DMS153 (cell line): ENCODE results near the gene APBB2.

Experiments used
- DNase-seq: peaks from one replicate; lab custom pipeline; 2025; lab: John Stamatoyannopoulos, UW

Gene APBB2

DNA sequence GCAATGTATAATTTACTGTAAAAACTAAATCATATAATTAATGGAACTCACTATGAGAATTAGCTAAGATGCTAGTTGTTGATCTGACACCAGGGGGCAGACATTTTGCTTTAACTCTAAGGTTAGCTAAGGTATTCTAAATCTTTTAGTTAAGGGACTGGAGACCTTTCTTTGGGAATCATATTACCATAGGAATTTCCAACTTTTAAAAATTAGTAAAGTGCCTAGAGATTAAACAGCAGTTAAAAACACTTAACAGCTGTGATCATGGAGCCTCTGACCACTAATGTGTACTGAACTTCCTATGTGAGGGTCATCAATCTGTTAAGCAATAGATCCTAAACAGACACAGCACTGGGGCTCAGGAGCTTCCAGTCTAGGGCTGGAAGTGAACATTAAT is 238.0 kb downstream of the APBB2 start:
- no peak for DNase-seq

DNA sequence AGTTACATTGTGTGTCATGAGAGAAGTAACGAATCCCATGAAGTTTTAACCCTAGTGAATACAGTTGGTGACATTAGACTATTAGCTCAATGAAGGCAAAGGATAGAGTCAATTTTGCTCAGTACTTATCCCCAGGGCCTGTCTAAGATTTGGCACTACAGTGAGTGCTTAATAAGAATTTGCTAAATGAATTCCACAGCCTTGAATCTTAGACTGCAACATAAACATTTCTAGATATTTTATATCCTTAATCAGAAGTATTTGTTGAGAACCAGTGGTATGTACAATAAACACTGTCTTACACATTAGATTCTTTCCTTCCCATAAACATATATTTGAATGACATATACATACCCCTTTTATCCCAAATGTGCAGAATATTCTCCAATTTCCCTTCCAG is 241.6 kb downstream of the APBB2 start:
- no peak for DNase-seq

DNA sequence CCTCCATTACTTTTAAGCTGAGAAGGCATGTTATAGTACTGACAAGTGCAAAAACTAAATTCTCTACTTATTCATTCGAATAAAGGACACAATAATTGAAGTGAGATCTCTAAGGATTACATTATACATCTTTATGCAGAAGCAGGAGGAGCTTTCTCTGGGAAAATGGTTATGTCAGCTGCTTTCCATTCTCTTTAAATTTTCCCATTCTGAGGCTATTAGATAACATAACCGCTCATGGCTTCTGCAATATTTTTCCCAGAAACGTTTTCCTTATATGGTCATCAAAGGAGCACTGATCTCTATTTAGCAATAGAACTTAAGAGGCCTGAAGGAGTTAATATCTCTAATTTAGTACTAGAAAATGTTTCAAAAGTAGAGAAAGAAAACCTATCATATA is 243.0 kb downstream of the APBB2 start:
- no peak for DNase-seq

DNA sequence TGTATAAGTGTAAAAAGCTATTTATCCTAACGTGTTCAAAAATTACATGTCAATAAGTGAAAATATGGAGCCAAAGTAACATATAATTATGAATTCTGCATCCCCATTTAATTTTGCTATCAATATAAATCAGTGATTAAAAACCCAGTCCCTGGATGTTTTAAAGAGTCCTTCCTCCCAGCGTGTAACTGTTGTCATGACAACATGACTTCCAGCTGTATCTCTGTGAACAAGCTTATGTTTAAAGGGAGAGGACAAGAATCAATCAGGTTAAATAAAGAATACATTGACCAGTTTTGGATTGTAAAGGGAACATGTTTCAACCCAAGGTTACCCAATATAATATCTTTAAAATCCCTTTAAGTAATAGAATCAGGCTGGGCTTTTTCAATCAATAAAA is 244.8 kb downstream of the APBB2 start:
- no peak for DNase-seq

DNA sequence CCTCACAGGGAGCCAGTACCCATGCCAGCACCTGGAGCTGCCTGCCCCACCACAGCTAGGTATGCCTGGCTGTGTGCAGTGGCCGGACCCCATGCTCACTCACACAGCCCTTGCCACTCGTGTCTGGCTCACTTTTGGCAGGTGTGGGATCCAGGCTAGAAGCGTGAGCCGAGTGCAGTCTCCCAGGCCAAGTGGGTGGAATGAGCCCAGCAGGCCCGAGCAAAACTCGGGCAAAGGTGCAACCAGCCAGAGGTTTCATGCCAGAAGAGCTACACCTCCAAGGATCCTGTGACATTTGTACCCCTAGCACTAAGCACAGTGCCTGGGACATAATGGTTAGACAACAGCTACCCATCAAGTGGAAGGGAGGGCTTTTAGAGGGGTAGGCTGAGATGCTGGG is 246.8 kb downstream of the APBB2 start:
- DNase-seq = no peak

DNA sequence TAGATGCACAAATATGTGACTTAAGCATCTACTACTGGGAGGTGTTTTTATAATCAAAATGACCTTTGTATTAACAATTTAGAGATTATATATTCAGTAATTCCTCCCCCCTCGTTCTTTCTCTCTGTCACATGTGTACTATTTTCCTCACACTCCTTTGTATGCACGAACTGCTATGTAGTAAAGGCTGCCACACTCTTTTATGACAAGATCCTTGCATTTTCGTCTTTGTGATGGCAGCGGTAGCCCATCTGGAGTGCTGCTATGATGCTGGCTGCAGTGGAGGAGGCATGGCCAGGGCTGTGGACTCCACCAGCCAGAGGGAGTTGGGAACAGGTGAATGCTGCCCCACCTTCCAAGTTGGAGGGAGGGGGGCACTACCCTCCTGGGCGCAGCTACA is 248.3 kb downstream of the APBB2 start:
- no peak for DNase-seq

DNA sequence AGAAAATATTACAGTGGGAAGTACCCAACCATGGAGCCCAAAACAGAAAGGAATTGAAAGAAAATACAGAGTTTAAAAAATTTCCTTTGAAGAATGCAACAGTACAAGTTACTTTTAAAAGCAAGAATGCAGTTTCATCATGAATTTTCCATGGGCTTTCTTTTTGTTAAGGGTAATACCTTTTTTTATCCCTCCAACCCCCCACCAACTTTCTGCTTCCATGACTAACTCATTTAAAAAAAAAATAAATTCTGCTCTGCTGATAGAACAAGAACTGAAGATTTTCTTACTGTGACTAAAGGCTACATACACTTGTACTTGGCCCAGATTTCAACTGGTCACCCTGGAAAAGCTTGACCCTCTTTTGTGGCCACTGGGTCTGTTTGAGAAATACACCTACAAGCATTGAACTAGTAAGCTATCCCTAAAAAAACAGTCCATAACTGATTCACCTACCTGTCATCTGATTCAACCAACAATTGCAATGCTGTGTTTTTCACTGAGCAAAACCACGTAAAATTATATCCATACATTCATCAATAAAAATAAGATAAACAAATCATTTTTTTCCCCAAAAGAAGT is 250.4 kb downstream of the APBB2 start:
- no peak for DNase-seq

DNA sequence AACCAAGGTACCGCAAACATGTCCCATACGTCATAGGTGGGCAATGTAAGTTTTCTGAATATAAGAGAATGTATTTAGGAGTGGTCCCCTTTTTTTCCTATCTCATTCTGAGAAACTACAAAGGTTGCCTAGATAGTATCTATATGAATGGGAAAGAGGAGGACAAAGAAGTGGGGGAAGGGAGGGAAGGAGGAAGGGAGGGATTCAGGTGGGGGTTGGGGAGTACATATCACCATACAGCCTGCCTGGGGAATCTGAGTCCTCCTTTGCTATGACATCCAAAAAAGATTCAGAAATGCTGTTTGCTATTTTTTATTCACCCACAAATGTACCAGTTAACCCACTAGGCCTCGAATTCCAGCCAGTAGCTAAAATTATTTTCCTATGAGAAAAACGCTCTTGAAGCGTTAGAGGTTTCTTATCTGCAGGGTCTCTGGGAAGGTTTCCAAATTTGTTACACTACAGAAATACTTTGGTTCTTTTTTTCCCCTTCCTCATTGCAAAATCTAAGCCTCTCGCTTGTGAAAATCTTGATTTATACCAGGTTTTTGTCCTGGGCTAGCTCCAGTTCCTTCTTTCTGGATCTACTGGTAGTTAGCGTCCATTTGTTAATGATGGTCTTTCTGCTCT is 251.7 kb downstream of the APBB2 start:
- no peak for DNase-seq

DNA sequence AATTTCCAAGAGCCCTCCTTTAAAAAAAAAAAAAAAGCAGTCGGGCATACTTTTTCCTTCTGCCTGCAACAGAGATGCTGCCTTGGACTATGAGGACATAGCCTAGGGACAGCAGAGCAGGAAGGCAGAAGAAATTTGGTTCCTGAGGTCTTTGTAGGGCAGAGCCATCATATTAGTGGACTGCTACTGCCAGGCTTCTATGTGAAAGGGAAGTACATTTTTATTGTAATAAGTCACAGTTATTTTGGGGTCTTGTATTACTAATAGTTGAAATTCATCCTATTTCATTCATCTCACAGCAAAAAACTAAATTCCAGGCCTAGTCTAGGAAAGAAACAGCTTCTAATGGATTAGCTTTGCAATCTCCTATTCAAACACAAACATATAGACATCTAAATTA is 253.4 kb downstream of the APBB2 start:
- no peak for DNase-seq

DNA sequence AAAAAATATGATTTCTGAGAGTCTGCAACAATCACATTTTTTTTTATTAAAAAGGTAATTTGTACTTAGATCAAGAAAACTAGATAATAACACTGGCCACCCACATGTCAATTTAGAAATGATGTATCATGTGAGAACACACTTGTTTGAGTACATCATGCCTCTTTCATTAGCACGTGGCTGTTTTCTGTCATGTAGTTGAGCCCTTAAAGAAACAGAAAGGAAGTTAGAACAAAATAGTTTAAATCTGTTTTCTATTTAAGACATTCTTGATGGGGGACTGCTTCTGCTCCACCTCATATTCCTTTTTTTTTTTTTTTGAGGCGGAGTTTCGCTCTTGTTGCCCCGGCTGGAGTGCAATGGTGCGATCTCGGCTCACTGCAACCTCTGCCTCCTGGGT is 257.1 kb downstream of the APBB2 start:
- DNase-seq = no peak

DNA sequence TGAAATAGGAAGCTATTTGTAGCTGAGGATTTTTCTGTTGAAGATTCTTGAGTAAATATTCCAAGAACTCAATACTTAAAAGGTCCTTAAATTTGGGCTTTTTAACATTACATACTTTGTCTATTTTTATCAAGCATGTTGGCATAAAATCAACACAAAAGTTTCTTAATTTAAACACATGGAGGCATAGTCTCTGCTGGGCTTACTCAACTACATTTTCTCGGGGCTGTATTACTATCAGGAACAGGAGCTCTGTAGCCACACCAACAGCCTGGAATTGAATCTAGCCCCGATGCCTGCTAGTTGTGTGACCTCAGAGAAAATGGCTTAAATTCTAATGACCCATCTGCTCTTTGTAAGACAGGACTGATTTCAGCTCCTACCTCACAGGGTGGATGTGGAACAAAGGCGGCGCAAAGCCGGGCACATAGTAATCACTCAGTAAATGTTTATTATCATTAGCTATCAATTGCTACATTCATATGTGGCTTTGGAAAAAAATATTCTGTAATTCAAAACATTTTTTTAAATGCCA is 257.6 kb downstream of the APBB2 start:
- DNase-seq = no peak

DNA sequence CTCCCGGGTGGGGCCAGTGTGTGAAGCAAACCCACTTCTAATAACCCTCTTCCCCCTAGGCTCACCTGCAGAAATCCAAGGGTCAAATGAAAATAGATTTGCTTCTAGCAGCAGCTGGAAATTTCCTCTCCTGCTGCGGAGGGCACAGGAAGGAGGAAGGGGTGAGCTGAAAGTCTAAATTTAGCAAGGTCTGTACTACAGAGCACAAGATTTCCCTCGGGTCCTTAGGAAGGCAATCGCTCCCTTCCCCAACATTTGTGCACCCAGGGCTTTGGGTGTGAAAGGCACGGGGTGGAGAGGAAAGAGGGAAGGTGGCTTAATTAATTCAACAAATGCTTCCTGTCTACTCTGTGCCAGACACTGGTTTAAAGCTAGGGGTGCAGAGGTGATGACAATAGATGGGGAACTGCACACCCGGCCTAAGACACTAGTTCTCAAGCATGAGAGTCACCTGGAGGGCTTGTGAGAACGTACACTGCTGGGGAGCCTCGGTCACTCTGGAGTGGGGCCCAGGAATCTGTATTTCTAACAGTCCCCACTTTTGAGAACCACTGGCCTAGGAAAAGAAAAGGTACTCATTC is 260.2 kb downstream of the APBB2 start:
- no peak for DNase-seq

DNA sequence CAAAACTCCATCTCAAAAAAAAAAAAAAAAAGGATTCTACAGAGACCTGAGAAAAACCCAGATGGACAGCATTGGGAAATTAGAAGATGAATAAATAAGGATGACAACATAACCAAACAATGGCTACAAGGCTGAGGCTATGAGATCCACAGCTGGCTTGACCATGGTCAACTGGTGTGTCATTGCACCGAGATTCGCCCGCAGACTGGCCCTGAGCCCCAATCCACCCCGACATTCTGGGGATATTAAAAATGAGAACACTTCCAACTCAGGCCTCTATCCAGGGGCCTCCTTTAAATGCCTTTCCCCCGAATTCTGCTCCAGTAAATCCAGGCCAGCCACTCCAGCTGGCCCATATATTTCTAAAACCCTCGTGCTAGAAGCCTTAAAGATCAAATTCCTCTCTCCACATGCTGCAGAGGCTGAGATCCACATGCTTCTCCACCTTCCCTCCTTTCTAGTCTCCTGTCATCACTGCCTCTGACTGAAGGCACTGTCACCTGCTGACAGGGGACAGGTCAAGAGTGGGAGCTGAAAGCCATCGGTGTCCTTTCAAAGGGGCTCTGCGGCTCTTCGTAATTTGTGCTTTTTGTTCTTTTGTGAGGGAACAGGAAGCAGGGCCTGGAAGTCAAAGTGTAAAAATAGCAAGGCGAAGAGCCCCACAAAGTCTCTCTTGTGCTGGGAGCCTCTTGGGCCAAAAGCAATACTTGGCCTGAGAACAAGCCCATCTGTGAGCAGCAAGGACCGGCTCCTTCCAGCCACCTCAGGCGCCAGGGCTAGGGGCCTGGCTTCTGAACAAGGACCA is 260.9 kb downstream of the APBB2 start:
- no peak for DNase-seq

DNA sequence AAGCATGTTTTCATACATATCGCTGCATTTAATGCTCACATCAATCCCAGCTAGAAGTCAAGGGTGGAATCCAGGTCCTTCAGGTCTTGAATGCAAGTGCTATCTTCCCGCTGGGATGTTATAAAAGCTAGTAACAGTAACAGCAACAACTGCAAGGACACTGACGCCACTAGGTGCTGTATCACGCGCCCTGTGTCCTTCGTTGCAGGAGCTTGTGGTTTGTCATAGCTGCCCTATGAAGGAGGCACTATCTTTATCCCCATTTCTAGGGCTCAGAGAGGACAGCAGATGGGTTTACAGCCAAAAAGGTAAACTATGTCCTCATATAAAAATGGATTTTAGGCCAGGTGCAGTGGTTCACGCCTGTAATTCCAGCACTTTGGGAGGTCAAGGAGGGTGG is 261.7 kb downstream of the APBB2 start:
- DNase-seq = no peak

DNA sequence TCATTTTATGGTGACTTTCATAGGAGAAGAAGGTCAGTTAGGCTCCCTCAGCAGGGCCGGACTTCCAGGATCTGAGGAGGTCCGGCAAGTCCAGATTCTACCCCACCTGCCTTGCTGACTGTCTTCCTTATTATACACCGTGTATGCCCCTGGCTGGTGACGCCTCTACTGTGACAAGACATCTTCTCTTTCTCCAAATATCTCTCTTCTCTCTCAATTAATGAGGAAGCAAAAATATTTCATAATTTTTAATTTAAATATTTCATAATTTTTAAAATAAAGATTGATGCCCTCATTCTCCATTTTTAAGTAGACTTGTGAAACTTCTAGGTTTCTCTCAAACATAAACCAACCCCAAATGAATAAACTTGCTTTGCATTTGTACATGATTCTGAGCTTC is 262.1 kb downstream of the APBB2 start:
- DNase-seq = no peak

DNA sequence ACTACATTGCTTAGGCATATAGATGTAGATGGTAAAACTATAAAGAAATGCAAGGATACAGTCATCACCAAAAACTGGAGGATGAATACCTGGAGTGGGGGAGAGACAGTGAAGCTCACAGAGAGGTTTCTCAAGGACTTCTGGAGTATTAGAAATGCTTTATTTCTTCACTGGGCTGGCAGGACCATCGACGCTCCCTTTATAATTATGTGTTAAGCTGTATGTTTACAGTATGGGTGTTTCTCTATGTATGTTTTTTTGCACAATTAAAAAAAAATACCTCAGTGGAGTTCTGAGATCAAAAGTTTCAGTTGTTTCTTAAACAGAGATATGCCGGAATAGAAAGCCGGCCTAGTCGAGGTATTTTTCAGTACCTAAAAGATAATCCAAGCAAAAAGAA is 263.3 kb downstream of the APBB2 start:
- DNase-seq = no peak

DNA sequence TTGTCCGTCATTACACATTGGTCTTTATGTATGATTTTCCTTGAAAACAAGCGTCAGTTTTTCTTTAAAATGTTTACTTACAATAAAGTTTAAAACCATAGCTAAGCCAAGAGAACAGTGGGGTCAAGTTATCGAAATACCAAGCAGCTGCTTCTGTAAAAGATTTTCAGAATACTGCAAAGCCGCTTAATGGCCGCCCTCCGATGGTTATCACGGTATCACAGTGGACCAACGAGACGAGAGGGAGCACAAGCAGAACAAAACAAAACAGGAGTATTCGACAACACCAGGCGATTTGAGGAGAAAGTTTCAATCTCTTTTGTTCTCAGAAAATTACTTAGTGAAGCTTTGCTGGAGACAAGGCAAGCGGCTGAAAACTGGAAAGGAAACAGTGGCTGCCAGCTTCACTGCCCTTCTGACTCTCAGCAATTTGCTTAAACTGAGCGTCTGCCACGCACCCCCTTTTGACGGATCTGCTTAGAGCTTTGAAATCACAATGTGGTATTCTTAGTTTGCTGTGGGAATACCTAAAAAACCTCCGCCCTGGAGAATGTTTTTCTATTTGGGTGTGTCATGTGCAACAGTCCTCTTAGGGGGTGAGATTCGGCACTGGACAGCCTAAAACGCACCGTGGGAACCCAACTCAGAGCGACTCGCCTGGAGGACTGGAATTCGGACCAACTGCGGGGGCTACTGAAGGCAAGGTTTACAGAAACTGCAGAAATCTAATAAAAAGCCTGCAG is 264.8 kb downstream of the APBB2 start:
- DNase-seq = no peak

DNA sequence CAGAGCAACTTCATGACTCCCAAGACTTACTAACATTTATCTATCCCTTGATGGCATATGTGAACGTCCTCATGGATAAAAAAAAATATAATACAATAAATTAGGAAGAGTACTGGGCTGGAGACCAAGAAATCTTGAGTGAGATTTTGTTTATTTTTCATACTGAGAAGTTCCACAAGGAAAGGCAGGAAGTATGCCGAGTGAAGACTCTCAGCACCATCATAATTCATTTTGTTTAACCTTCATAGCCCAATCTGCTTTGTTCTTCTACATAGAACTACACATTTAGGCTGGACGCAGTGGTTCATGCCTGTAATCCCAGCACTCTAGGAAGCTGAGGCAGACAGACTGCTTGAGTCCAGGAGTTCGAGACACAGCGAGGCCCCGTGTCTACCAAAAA is 266.3 kb downstream of the APBB2 start:
- no peak for DNase-seq

DNA sequence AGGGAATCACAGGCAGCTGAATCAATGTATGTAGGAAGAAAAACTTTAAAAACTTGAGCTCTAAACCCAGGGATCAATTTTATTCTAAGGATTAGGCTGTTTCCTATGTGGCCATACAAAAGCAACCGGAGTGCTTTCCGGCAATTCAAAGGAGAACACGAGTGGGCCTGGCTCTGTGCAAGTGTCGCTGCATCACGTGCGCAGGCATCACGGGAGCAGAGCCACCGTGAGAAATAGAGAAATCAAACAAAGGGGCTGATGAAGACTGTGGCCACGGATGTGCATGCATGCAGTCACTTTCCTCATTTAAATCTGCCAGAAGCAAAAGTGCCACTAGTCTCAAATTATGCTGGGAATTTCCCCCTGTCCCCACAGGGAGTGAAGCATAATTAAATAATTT is 267.7 kb downstream of the APBB2 start:
- no peak for DNase-seq

DNA sequence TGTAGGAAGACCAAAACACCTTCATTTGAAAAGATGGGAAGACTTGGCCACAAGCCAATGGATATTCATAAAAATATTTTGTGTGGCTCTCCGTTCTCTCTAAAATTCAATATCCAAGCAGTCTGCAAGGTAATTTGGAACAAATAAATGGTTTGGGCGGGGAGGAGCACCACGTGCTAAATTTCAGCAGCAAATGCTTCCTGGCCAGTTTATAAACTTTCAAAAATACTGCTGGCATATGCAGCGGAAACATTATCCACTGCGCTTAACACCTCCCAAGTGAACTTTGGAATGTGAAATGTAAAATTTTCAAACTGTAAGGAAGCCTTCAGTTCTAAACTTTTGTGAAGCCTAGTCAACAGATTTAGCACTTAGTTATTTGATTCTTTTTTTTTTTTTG is 273.6 kb downstream of the APBB2 start:
- no peak for DNase-seq

DNA sequence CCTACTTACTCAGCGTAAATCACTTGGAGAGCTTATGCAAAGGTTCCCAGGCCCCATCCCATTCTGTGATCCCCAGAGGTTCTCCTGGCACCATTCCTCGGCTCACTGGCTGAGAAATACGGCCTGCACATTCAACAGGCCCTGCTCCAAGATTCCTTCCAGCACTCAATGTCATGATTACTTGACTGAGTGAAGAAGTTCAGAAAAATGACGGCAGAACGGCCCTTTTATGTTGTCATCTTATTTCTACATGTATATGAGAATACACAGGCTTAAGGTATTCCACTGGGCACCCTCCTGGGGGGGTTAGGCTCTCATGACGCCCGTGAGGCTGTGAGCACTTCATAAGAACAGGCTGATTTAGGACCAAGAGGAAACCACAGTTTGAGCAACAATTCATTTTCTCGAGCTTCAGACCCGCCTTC is 274.0 kb downstream of the APBB2 start:
- no peak for DNase-seq

DNA sequence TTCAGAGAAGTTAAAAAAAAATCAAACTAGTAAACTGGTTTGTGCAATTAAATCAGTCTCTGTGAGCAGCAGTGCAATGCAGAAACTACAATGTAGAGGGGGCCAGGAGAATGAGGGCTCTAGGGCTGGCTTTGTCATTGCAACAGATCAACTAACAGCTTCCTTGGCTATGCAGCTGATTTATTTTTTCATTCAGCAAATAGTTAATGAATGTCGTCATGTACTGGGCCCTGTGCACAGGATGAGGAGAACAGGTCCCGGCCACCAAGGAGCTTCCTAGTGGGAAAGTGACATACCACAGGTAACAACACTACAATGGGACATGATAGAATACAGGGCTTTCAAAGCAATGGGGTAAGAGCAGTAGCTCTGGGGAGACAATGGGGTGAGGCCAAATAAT is 274.5 kb downstream of the APBB2 start:
- DNase-seq = no peak
